Central memory CD8-positive, alpha-beta T cell (primary cell): Measurements from ENCODE around the gene TRMT61A.
"Not testable (repeated sequence)": the region's sequence is repeated elsewhere in the genome, so short reads cannot be mapped to it uniquely, and the experiment has no call there.

Experiments
- ATAC-seq: fragments of 150-1000 bp; cut with Tn5 transposase; replicated peaks from 2 replicates; pipeline ENCODE4 v1.10.0; 2022; ENCODE audit warnings: mild to moderate bottlenecking, moderate FRiP score, moderate number of reproducible peaks; ENCODE audit not compliant: poor library complexity, severe bottlenecking; ENCODE audit errors: extremely low read depth
- DNase-seq, 2 donors: peaks; one replicate each; pipeline ENCODE4 v3.0.0; 2021; ENCODE audit warnings: low spot score in 2 of 2
- H3K27ac Mint-ChIP-seq: one replicate; pipeline ENCODE4 v1.8.0; 2022; ENCODE audit warnings: low read depth, mild to moderate bottlenecking, moderate library complexity, mixed read lengths
- H3K27me3 Mint-ChIP-seq: one replicate; pipeline ENCODE4 v1.8.0; 2022; ENCODE audit warnings: mixed read lengths
- H3K36me3 Mint-ChIP-seq: one replicate; pipeline ENCODE4 v1.8.0; 2022; ENCODE audit warnings: mild to moderate bottlenecking, moderate library complexity, mixed read lengths; ENCODE audit not compliant: insufficient read depth
- H3K4me1 Mint-ChIP-seq: one replicate; pipeline ENCODE4 v1.8.0; 2022; ENCODE audit warnings: mixed read lengths
- H3K4me3 Mint-ChIP-seq: one replicate; pipeline ENCODE4 v1.8.0; 2022; ENCODE audit warnings: mild to moderate bottlenecking, moderate library complexity, mixed read lengths
- H3K9me3 Mint-ChIP-seq: one replicate; pipeline ENCODE4 v1.8.0; 2022; ENCODE audit warnings: mixed read lengths

Gene TRMT61A

GRCh38 chr14:103512180-103512579 lies 16.8 kb upstream of the TRMT61A start:
- not testable (repeated sequence) for ATAC-seq, H3K4me3 Mint-ChIP-seq, H3K9me3 Mint-ChIP-seq, H3K27me3 Mint-ChIP-seq, DNase-seq, H3K4me1 Mint-ChIP-seq, H3K27ac Mint-ChIP-seq
- peaks cover 17% of the 10 kb centered on the region for H3K36me3 Mint-ChIP-seq

DNA sequence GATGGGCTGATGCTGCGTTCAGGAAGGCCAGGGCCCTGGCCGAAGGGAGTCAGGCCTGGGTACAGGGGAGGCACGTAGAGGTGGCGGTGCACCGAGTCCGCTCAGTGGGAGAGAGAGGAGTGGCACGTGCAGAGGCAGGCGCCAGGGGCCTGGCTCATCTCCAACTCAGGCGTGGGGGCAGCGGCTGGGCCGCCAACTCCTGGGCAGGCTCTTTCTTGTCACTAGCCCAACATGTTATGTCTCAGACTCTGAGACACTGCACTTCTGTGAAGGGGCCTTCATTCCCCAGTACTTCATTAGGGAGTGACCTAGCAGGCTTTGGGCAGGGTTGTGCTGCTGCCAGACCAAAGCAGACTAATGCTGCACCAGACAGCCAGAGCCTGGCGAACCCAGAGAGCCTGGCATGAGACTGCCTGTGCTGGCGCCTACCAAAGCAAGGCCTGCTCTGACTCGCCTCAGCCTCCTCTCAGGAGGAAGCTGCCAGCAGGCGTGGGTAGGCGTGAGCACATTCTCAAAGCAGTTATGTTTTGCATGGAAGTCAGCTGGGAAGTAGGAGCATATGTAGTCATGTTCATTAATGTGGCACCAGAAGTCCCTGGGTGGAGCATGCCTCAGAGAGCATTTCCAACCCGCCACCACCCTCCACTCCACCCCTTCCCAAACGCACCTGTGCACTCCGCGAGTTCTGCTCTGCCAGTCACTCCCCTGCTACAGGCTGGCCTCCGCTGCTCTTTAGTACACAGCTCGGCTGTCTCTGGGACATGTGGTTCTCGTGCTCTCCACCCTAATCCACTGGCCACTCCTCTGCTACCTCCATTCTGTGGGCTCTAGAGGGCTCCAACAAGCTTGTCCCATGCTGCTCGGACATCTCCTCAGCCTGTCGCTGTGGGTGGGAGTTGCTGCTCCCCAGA lies 16.0 kb upstream of the TRMT61A start:
- Mint-ChIP-seq H3K4me1 (peaks cover 8% of the 10 kb centered on the region), H3K27ac (no peak overlapping the region), H3K9me3 (no peaks in the 10 kb centered on the region), H3K4me3 (no peak overlapping the region), H3K27me3 (no peaks in the 10 kb centered on the region), H3K36me3 (peaks cover 17% of the 10 kb centered on the region)
- no peak for DNase-seq
- ATAC-seq, result no peak

GRCh38 chr14:103514596-103515421 lies 14.2 kb upstream of the TRMT61A start:
- Mint-ChIP-seq H3K27ac (no peak overlapping the region), H3K27me3 (no peaks in the 10 kb centered on the region), H3K4me3 (no peak overlapping the region), H3K36me3 (peaks cover 13% of the 10 kb centered on the region), H3K4me1 (peaks cover 18% of the 10 kb centered on the region), H3K9me3 (no peaks in the 10 kb centered on the region)
- DNase-seq, result no peak
- ATAC-seq, result no peak

DNA sequence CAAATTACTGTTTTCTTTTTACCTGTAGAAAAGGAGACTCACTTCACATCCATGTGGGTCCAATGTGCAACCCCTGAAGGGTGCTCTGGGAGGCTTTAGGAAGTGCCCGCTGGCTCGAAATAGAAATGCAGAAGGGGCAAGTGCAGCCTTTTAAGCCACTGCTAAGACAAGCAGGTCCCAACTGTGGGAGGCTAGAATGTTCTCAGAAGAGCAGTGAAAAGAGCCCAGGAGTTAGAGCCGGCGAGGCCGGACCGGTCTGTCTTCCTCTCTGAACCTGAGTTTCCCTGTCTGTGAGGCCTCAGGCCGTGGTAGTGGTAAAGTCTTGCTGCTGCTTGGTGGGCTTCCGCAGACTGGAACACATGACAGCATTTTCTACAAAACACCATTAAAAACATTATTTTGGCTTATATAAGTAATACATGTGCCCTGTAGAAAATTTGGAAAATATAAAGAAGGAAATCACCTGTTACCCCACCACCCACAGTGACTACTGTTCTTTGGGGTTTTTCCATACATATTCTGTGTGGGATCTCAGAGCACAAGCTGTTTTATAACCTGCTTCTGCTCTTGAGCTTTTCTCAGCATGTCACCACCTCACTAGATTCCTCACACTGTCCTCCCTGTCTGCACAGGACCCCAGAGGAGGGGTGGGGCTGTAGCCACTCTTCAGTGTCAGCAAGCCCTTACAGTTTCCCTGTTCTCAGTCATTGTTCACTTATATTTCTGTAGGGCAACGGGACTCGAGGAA lies 12.4 kb upstream of the TRMT61A start:
- Mint-ChIP-seq H3K4me3 (no peak overlapping the region), H3K36me3 (peaks cover 14% of the 10 kb centered on the region), H3K4me1 (peaks cover 18% of the 10 kb centered on the region), H3K9me3 (no peaks in the 10 kb centered on the region), H3K27me3 (no peaks in the 10 kb centered on the region), H3K27ac (no peak overlapping the region)
- ATAC-seq (no peak), DNase-seq (no peak)

DNA sequence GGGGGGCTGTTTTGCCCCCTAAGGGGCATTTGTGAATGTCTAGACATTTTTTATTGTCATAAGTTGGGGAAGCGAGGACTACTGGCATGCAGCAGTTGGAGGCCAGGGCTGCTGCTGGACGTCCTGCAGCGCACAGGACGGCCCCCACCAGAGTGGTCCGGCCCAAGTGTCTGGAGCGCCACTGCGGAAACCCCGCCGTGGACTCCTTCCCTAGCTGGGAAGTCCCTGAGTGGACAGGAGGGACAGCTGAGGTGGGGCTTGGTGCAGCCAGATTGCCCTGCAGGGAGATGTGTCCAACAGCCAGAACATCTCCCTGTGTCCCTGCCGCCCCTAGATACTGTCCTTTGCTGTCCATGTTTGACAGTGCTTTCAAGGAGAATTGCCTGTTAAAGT lies 11.8 kb upstream of the TRMT61A start:
- DNase-seq (no peak), ATAC-seq (no peak)
- no peaks in the 10 kb centered on the region for H3K27me3 Mint-ChIP-seq
- H3K9me3 Mint-ChIP-seq, result no peaks in the 10 kb centered on the region
- H3K4me3 Mint-ChIP-seq, result no peak overlapping the region
- H3K4me1 Mint-ChIP-seq, result peaks cover 18% of the 10 kb centered on the region
- no peak overlapping the region for H3K27ac Mint-ChIP-seq
- H3K36me3 Mint-ChIP-seq, result peaks cover 10% of the 10 kb centered on the region

DNA sequence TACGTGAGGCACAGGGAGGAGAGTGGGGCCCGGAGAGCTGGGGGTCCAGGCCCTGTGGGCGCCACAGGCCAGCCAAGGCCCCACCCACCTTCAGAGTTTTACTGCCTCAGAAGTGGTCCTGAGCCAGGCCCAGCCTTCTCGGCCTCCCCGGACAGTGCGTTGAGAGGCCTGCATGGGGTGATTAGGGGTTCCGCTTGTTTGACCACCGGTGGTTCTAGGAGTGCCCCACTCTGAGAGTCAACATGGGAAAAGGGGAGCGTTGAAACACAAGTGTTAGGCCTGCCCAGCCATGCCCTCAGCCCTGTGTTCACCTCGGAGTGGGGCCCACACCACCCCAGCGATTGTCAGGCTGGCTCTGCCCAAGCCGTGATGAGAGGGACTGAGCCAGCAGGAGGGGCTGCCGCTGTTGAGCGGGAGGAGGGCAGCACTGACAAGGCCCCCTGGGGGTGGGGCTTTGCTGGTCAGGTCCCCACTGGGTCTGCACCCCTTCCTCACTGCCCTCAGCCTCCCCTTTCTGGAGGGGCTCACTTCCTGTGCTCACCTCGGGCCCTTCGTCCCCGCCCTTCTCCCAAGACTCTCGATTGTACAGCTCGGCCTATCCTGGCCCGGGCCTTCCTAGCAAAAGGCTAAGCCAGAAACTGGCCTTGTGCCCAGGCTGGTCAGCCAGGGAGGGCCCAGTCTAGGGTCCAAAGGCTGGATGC lies 11.1 kb upstream of the TRMT61A start:
- ATAC-seq (no peak), DNase-seq (no peak)
- H3K27me3 Mint-ChIP-seq, result no peaks in the 10 kb centered on the region
- H3K9me3 Mint-ChIP-seq, result no peaks in the 10 kb centered on the region
- H3K4me1 Mint-ChIP-seq, result peaks cover 14% of the 10 kb centered on the region
- peaks cover 5% of the 10 kb centered on the region for H3K36me3 Mint-ChIP-seq
- no peak overlapping the region for H3K27ac Mint-ChIP-seq
- no peak overlapping the region for H3K4me3 Mint-ChIP-seq

DNA sequence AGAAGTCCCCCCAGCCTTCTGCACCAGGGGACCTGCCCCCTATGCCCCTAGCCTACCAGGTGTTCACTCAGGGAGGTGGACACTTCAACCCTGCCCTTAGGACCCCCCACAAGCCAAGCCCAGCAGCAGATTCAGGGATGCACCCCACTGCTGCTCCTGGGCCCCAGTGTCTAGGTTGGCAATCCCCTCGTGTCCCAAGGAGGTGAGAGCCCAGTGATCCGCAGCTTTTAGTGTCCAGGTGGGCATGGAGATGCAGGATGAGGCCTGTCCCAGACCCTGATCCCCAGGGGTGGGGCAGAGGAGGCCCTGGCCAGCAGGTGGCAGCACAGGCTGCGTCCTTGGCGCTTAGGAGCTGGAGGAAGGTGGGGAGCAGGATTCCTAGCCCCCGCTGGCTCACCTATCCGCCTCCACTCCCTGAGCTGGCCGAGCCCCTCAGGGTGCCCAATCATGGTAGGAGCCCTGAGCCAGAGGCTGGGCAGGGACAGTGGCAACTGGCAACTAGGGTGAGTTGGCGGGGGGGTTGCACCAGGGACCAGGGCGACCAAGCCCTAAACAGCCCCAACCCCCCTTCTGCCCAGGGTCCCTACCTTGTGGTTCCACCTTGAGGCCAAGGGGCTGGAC lies 10.5 kb upstream of the TRMT61A start:
- Mint-ChIP-seq H3K4me3 (no peak overlapping the region), H3K4me1 (peaks cover 14% of the 10 kb centered on the region), H3K27ac (no peak overlapping the region), H3K9me3 (no peaks in the 10 kb centered on the region), H3K27me3 (no peaks in the 10 kb centered on the region), H3K36me3 (peaks cover 5% of the 10 kb centered on the region)
- DNase-seq, result peak; percentile 37 to 49
- no peak for ATAC-seq

GRCh38 chr14:103519043-103519836 lies 9.8 kb upstream of the TRMT61A start:
- DNase-seq (no peak), ATAC-seq (no peak)
- no peaks in the 10 kb centered on the region for H3K27me3 Mint-ChIP-seq
- no peaks in the 10 kb centered on the region for H3K9me3 Mint-ChIP-seq
- H3K4me1 Mint-ChIP-seq, result peaks cover 14% of the 10 kb centered on the region
- H3K4me3 Mint-ChIP-seq, result peak overlapping the region; percentile 60
- peaks cover 5% of the 10 kb centered on the region for H3K36me3 Mint-ChIP-seq
- H3K27ac Mint-ChIP-seq, result no peak overlapping the region

DNA sequence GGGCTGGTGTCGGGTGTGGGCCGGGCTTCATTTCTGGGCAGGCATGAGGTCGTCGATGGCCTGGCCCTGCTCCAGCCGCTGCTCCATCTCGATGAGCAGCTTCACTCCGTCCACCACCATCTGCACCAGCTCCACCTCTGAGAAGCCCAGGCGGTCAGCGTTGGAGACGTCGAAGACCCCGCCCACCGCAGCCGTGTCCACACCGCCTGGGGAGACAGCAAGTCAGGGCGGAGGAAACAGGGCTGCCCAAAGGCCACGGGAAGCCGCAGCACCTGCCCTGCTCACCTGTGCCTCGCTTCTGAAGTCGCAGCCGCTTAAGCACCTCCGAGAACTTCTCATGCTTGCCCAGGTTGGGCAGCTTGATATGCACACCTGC lies 9.2 kb upstream of the TRMT61A start:
- Mint-ChIP-seq H3K27ac (no peak overlapping the region), H3K9me3 (no peaks in the 10 kb centered on the region), H3K4me3 (peak overlapping the region; percentile 60)

GRCh38 chr14:103520269-103520656 lies 8.7 kb upstream of the TRMT61A start:
- DNase-seq (no peak), ATAC-seq (no peak)

More for the DNA sequence above, 9.2 kb upstream of the TRMT61A start:
- H3K36me3 Mint-ChIP-seq, result peaks cover 4% of the 10 kb centered on the region
- H3K4me1 Mint-ChIP-seq, result peaks cover 11% of the 10 kb centered on the region
- H3K27me3 Mint-ChIP-seq, result no peaks in the 10 kb centered on the region
- no peak for ATAC-seq
- DNase-seq, result no peak

More at GRCh38 chr14:103520269-103520656, 8.7 kb upstream of the TRMT61A start:
- Mint-ChIP-seq H3K9me3 (no peaks in the 10 kb centered on the region), H3K27ac (no peak overlapping the region), H3K36me3 (peaks cover 4% of the 10 kb centered on the region), H3K27me3 (no peaks in the 10 kb centered on the region), H3K4me3 (peak overlapping the region; percentile 60), H3K4me1 (peaks cover 10% of the 10 kb centered on the region)
